Measurements from ENCODE around the gene POLH. TPM values are rescaled to one million over a fixed set of nuclear protein-coding genes. Genes with fewer than 3 reads are reported as not detected.

The POLH gene
- total RNA-seq, 2 donors from 2014 or later, result 11.2 to 18.8 TPM

DNA sequence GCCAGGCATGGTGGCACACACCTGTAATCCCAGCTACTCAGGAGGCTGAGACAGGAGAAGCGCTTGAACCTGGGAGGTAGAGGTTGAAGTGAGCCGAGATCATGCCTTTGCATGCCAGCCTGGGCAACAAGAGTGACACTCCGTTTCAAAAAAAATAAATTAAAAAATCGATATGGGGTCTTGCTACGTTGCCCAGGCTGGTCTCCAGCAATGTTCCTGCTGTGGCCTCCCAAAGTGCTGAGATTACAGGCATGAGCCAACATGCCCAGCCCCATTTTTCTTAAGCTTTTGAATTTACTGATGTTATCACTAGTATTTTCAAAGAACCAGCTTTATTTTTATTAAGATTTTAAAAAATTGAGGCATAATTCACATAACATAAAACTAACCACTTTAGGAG, 35.5 kb upstream of the POLH start:
- H3K27ac ChIP-seq (ENCODE audit: low read depth, low read length), result no peak overlapping the region
- no peaks in the 10 kb centered on the region for H3K4me1 ChIP-seq (ENCODE audit: control insufficient read depth, insufficient read depth, low read length)
- H3K9ac ChIP-seq (ENCODE audit: extremely low read depth, low read length, poor library complexity, severe bottlenecking), result no peak overlapping the region
- no peaks in the 10 kb centered on the region for H3K27me3 ChIP-seq (ENCODE audit: control insufficient read depth, insufficient read depth, low read length, poor library complexity, severe bottlenecking)
- no peaks in the 10 kb centered on the region for H3K27me3 Mint-ChIP-seq (ENCODE audit: insufficient read depth)
- no peaks in the 10 kb centered on the region for H3K9me3 ChIP-seq (ENCODE audit: control insufficient read depth, low read length)
- H3K4me3 ChIP-seq (ENCODE audit: low read length), result no peak overlapping the region
- H3K4me1 Mint-ChIP-seq, result no peaks in the 10 kb centered on the region
- peaks cover 59% of the 10 kb centered on the region for H3K36me3 Mint-ChIP-seq (ENCODE audit: low read depth)
- 94 to 97% methylated on average over 5 of the region's 5 CpGs for WGBS, 2 experiments (ENCODE audit: insufficient coverage in 1 of 2, insufficient read length in 1 of 2)
- no peaks in the 10 kb centered on the region for H3K9me3 Mint-ChIP-seq
- peaks cover 57% of the 10 kb centered on the region for H3K36me3 ChIP-seq (ENCODE audit: control insufficient read depth, insufficient read depth, low read length)
- no peak overlapping the region for H3K4me3 Mint-ChIP-seq
- no peak for DNase-seq
- no peak overlapping the region for H3K27ac Mint-ChIP-seq
- TF ChIP-seq CTCF (conservative IDR thresholded peaks at IDR 0.05), result no peak

- Mint-ChIP-seq H3K4me3 (no peak overlapping the region), H3K4me1 (no peaks in the 10 kb centered on the region), H3K36me3 (ENCODE audit: low read depth) (peaks cover 69% of the 10 kb centered on the region), H3K27me3 (ENCODE audit: insufficient read depth) (no peaks in the 10 kb centered on the region), H3K27ac (no peak overlapping the region), H3K9me3 (no peaks in the 10 kb centered on the region)
- no peaks in the 10 kb centered on the region for H3K27me3 ChIP-seq (ENCODE audit: control insufficient read depth, insufficient read depth, low read length, poor library complexity, severe bottlenecking)
- WGBS, 2 experiments (ENCODE audit: insufficient coverage in 1 of 2, insufficient read length in 1 of 2), result 94 to 96% methylated on average over 3 to 8 of the region's 8 CpGs
- no peak overlapping the region for H3K27ac ChIP-seq (ENCODE audit: low read depth, low read length)
- no peaks in the 10 kb centered on the region for H3K9me3 ChIP-seq (ENCODE audit: control insufficient read depth, low read length)
- no peak overlapping the region for H3K9ac ChIP-seq (ENCODE audit: extremely low read depth, low read length, poor library complexity, severe bottlenecking)
- peaks cover 69% of the 10 kb centered on the region for H3K36me3 ChIP-seq (ENCODE audit: control insufficient read depth, insufficient read depth, low read length)
- TF ChIP-seq CTCF (conservative IDR thresholded peaks at IDR 0.05), result no peak
- DNase-seq, result no peak
- H3K4me1 ChIP-seq (ENCODE audit: control insufficient read depth, insufficient read depth, low read length), result no peaks in the 10 kb centered on the region
- H3K4me3 ChIP-seq (ENCODE audit: low read length), result no peak overlapping the region
Observed at GRCh38 chr6:43541774-43542471, 34.1 kb upstream of the POLH start.

GRCh38 chr6:43544461-43544860, 31.5 kb upstream of the POLH start:
- WGBS, 2 experiments (ENCODE audit: insufficient coverage in 1 of 2, insufficient read length in 1 of 2), result 92% methylated on average over 2 to 4 of the region's 4 CpGs
- TF ChIP-seq CTCF (conservative IDR thresholded peaks at IDR 0.05), result no peak
- Histone ChIP-seq H3K9me3 (ENCODE audit: control insufficient read depth, low read length) (no peaks in the 10 kb centered on the region), H3K4me3 (ENCODE audit: low read length) (no peak overlapping the region), H3K36me3 (ENCODE audit: control insufficient read depth, insufficient read depth, low read length) (peaks cover 78% of the 10 kb centered on the region), H3K27me3 (ENCODE audit: control insufficient read depth, insufficient read depth, low read length, poor library complexity, severe bottlenecking) (no peaks in the 10 kb centered on the region), H3K27ac (ENCODE audit: low read depth, low read length) (no peak overlapping the region), H3K9ac (ENCODE audit: extremely low read depth, low read length, poor library complexity, severe bottlenecking) (no peak overlapping the region), H3K4me1 (ENCODE audit: control insufficient read depth, insufficient read depth, low read length) (no peaks in the 10 kb centered on the region)
- no peak for DNase-seq
- no peaks in the 10 kb centered on the region for H3K4me1 Mint-ChIP-seq
- no peak overlapping the region for H3K27ac Mint-ChIP-seq
- peaks cover 70% of the 10 kb centered on the region for H3K36me3 Mint-ChIP-seq (ENCODE audit: low read depth)
- no peaks in the 10 kb centered on the region for H3K27me3 Mint-ChIP-seq (ENCODE audit: insufficient read depth)
- no peaks in the 10 kb centered on the region for H3K9me3 Mint-ChIP-seq
- H3K4me3 Mint-ChIP-seq, result no peak overlapping the region
